ENCODE data around the gene PDSS1. TPM values are rescaled to one million over a fixed set of nuclear protein-coding genes. Genes with fewer than 3 reads are reported as not detected.

PDSS1 gene
- total and polyA plus RNA-seq, 2 of the 13 experiments (the other 11 are each of a cell fraction or from before 2014, with no cell fraction given) = 18.7 to 19.3 TPM

DNA sequence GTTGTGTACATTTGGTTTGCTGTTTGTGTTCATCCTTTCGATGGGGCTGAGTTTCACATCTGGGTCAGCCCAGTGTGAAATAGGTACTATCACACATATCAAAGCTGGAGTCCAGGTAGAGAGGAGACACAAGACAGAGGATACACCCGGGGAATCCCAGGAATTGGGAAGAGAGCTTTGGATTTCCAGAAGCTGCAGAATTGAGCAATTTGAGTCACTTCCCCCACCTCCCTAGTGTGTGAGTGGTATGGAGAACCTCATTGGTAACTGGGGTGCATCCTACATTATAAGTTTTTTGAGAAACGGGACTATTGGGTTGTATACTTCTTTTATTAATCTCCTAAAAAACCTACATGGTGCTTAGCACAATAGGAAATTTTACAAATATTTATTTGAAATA, 12.1 kb upstream of the PDSS1 start:
- H3K27ac ChIP-seq (ENCODE audit: extremely low read length, insufficient read depth, low read length) = no peak overlapping the region
- H3K36me3 ChIP-seq (replicated peaks in 1 of 2; ENCODE audit: control insufficient read depth in 1 of 2, insufficient read depth in 2 of 2, low read length in 2 of 2) = no peaks in the 10 kb centered on the region
- TF ChIP-seq ZNF17 (CRISPR knock-in tag; IDR thresholded peaks at IDR 0.05) = no peak
- TF ChIP-seq PAX8 (CRISPR knock-in tag; IDR thresholded peaks at IDR 0.05; ENCODE audit: borderline replicate concordance) = no peak
- no peak for TF ChIP-seq PRMT3 (CRISPR knock-in tag; IDR thresholded peaks at IDR 0.05; ENCODE audit: borderline replicate concordance, low read depth)
- no peak for TF ChIP-seq RARG (CRISPR knock-in tag; IDR thresholded peaks at IDR 0.05; ENCODE audit: low read depth)
- TF ChIP-seq ZSCAN21 (CRISPR knock-in tag; IDR thresholded peaks at IDR 0.05; ENCODE audit: borderline replicate concordance) = no peak
- no peak for TF ChIP-seq ZNF138 (CRISPR knock-in tag; IDR thresholded peaks at IDR 0.05; ENCODE audit: low read depth)
- TF ChIP-seq RCOR2 (CRISPR knock-in tag; IDR thresholded peaks at IDR 0.05) = no peak
- TF ChIP-seq ZNF530 (CRISPR knock-in tag; IDR thresholded peaks at IDR 0.05; ENCODE audit: low read depth) = no peak
- no peak for TF ChIP-seq ZNF878 (CRISPR knock-in tag; IDR thresholded peaks at IDR 0.05)
- no peak for TF ChIP-seq HNF1A (IDR thresholded peaks at IDR 0.05; ENCODE audit: low read depth)
- TF ChIP-seq HNF1A (CRISPR knock-in tag; IDR thresholded peaks at IDR 0.05; ENCODE audit: borderline replicate concordance) = no peak
- TF ChIP-seq REPIN1 (CRISPR knock-in tag; IDR thresholded peaks at IDR 0.05; ENCODE audit: borderline replicate concordance, low read depth) = no peak
- no peak for TF ChIP-seq PAXIP1 (CRISPR knock-in tag; conservative IDR thresholded peaks at IDR 0.05)
- no peak for TF ChIP-seq ZNF143 (CRISPR knock-in tag; IDR thresholded peaks at IDR 0.05)
- no peak for TF ChIP-seq TAF15 (IDR thresholded peaks at IDR 0.05; ENCODE audit: low read depth, low read length, poor library complexity, severe bottlenecking)
- intact Hi-C loops (cut with micrococcal nuclease; ENCODE audit: unreplicated experiment) = no loop called here
- ChIA-PET CTCF (ENCODE audit: low intra/inter-chr PET ratio, low total read pairs) (interaction anchor here (3.5 kb wide), 1 partner anchor 196 kb away, joined by 16 read pairs; no protein-coding TSS in a partner anchor), POLR2A (no interaction called here)
- H3K4me1 ChIP-seq (ENCODE audit: insufficient read depth, low read length) = no peaks in the 10 kb centered on the region
- in situ Hi-C loops (cut with HindIII; ENCODE audit: extremely low pct_ligation_motif_present, low pct_unique_long_range_greater_than_20kb) = no loop called here
- H3K27me3 ChIP-seq (ENCODE audit: control insufficient read depth in 1 of 2, insufficient read depth in 2 of 2, low read length in 2 of 2) = no peaks in the 10 kb centered on the region
- ATAC-seq (no peak), DNase-seq (ENCODE audit: low spot score) (no peak), FAIRE-seq (no peak)
- no peaks in the 10 kb centered on the region for H3K9me3 ChIP-seq (ENCODE audit: low read length)
- H3K4me2 ChIP-seq (ENCODE audit: low read depth, low read length) = no peak overlapping the region
- 2% methylated on average over 3 of the region's 3 CpGs for WGBS (ENCODE audit: low lambda C conversion rate)
- H3K9ac ChIP-seq (ENCODE audit: insufficient read depth, low read depth, low read length) = no peak overlapping the region
- no TSS peak for BruUV-seq (replicated peaks)
- H4K20me1 ChIP-seq (ENCODE audit: insufficient read depth, low read length) = no peaks in the 10 kb centered on the region
- no peaks in the 10 kb centered on the region for H3K79me2 ChIP-seq (ENCODE audit: insufficient read depth, low read length)
- no peak overlapping the region for H3K4me3 ChIP-seq (replicated peaks in 1 of 3; ENCODE audit: insufficient read depth in 1 of 3, low read depth in 2 of 3, low read length in 3 of 3)
- no peak overlapping the region for H2AFZ ChIP-seq (ENCODE audit: low read length)

Measured in HepG2 (cell line).